GM23338 (cell line): Measurements from ENCODE around the gene DCTN1. TPM values are rescaled to one million over a fixed set of nuclear protein-coding genes. Genes with fewer than 3 reads are reported as not detected.

Experiments
- ATAC-seq: fragments of 200-7000 bp; cut with Tn5 transposase; 3 replicates; pipeline ENCODE4 v1.9.1; 2020
- DNase-seq: peaks from one replicate; pipeline ENCODE4 v3.0.0-alpha.2; 2015; ENCODE audit warnings: low spot score
- H2AFZ ChIP-seq: fragments of 200-600 bp; sonication (generic); 2 replicates; pipeline ENCODE4 v1.8.0; 2016; ENCODE audit warnings: antibody characterized with exemption, mild to moderate bottlenecking, moderate library complexity
- H3F3A ChIP-seq: fragments of 200-600 bp; sonication (generic); replicated peaks from 2 replicates; pipeline ENCODE4 v1.8.0; 2017; ENCODE audit warnings: antibody characterized with exemption, mixed run types, low read depth
- H3K27ac ChIP-seq: fragments of 200-600 bp; sonication (generic); 2 replicates; pipeline ENCODE4 v1.6.1; 2016; ENCODE audit warnings: low read depth
- H3K27me3 ChIP-seq: fragments of 200-600 bp; sonication (generic); 2 replicates; pipeline ENCODE4 v1.8.0; 2016; ENCODE audit warnings: mild to moderate bottlenecking, mixed run types, moderate library complexity; ENCODE audit not compliant: insufficient read depth
- H3K36me3 ChIP-seq: fragments of 200-600 bp; sonication (generic); 2 replicates; pipeline ENCODE4 v1.8.0; 2016; ENCODE audit warnings: mild to moderate bottlenecking; ENCODE audit not compliant: insufficient read depth
- H3K4me1 ChIP-seq: fragments of 200-600 bp; sonication (generic); 2 replicates; pipeline ENCODE4 v1.8.0; 2016; ENCODE audit warnings: mild to moderate bottlenecking, moderate library complexity; ENCODE audit not compliant: insufficient read depth
- H3K4me2 ChIP-seq: fragments of 200-600 bp; sonication (generic); 2 replicates; pipeline ENCODE4 v1.7.1; 2017; ENCODE audit warnings: mixed run types
- H3K4me3 ChIP-seq: fragments of 200-600 bp; sonication (generic); 2 replicates; pipeline ENCODE4 v1.6.1; 2016; ENCODE audit warnings: mixed run types
- H3K79me2 ChIP-seq: fragments of 200-600 bp; sonication (generic); replicated peaks from 2 replicates; pipeline ENCODE4 v1.8.0; 2017; ENCODE audit warnings: mild to moderate bottlenecking; ENCODE audit not compliant: insufficient read depth
- H3K9me2 ChIP-seq: fragments of 200-600 bp; sonication (generic); 2 replicates; pipeline ENCODE4 v1.8.0; 2017; ENCODE audit not compliant: insufficient read depth
- H4K20me1 ChIP-seq: fragments of 200-600 bp; sonication (generic); replicated peaks from 2 replicates; pipeline ENCODE4 v1.8.0; 2017; ENCODE audit warnings: mild to moderate bottlenecking; ENCODE audit not compliant: insufficient read depth
- H3K27ac Mint-ChIP-seq: 2 replicates; pipeline ENCODE4 v1.8.0; 2020; ENCODE audit warnings: inconsistent platforms, mild to moderate bottlenecking, moderate library complexity, mixed read lengths
- H3K27me3 Mint-ChIP-seq: 3 replicates; pipeline ENCODE4 v1.8.0; 2022; ENCODE audit warnings: low read depth, mild to moderate bottlenecking, moderate library complexity, mixed read lengths, inconsistent platforms; ENCODE audit not compliant: insufficient read depth, poor library complexity
- H3K36me3 Mint-ChIP-seq: 3 replicates; pipeline ENCODE4 v1.8.0; 2021; ENCODE audit warnings: low read depth, mild to moderate bottlenecking, inconsistent platforms, moderate library complexity, mixed read lengths
- H3K4me1 Mint-ChIP-seq: 3 replicates; pipeline ENCODE4 v1.8.0; 2020; ENCODE audit warnings: mild to moderate bottlenecking, inconsistent platforms, mixed read lengths
- H3K4me3 Mint-ChIP-seq: 3 replicates; pipeline ENCODE4 v1.8.0; 2021; ENCODE audit warnings: moderate library complexity, mild to moderate bottlenecking, inconsistent platforms, mixed read lengths
- H3K9me3 Mint-ChIP-seq: 3 replicates; pipeline ENCODE4 v1.8.0; 2020; ENCODE audit warnings: moderate library complexity, mild to moderate bottlenecking, inconsistent platforms, mixed read lengths
- CREB1 ChIP-seq: fragments of 250-450 bp; sonication (Bioruptor Pico); IDR thresholded peaks from 2 replicates; pipeline ENCODE4 v1.5.0; 2020; ENCODE audit warnings: low read depth, mild to moderate bottlenecking, moderate library complexity
- ETS1 ChIP-seq: IDR thresholded peaks from 2 replicates; pipeline ENCODE4 v1.6.1; 2016; ENCODE audit warnings: antibody characterized with exemption
- EZH2 ChIP-seq: fragments of 200-600 bp; sonication (generic); IDR thresholded peaks from one replicate; pipeline ENCODE4 v1.8.0; 2017; ENCODE audit warnings: antibody characterized with exemption, mild to moderate bottlenecking, low read depth; ENCODE audit not compliant: unreplicated experiment
- EZH2phosphoT487 ChIP-seq: fragments of 200-600 bp; sonication (generic); IDR thresholded peaks from one replicate; pipeline ENCODE4 v1.8.1; 2018; ENCODE audit warnings: antibody characterized with exemption; ENCODE audit not compliant: unreplicated experiment
- JUNB ChIP-seq: IDR thresholded peaks from one replicate; pipeline ENCODE4 v1.6.1; 2016; ENCODE audit warnings: antibody characterized with exemption; ENCODE audit not compliant: unreplicated experiment
- NANOG ChIP-seq: IDR thresholded peaks from 2 replicates; pipeline ENCODE4 v1.6.1; 2016; ENCODE audit warnings: antibody characterized with exemption, borderline replicate concordance
- POLR2AphosphoS5 ChIP-seq: IDR thresholded peaks from 2 replicates; pipeline ENCODE4 v1.6.1; 2016; ENCODE audit warnings: antibody characterized with exemption, low read depth
- REST ChIP-seq: IDR thresholded peaks from one replicate; pipeline ENCODE4 v1.6.1; 2018; ENCODE audit warnings: antibody characterized with exemption; ENCODE audit not compliant: unreplicated experiment
- STAT1 ChIP-seq: IDR thresholded peaks from one replicate; pipeline ENCODE4 v1.6.1; 2016; ENCODE audit warnings: antibody characterized with exemption; ENCODE audit not compliant: unreplicated experiment
- ZNF114 ChIP-seq: fragments of 250-450 bp; sonication (Bioruptor Pico); IDR thresholded peaks from 2 replicates; pipeline ENCODE4 v1.5.0; 2020; ENCODE audit warnings: mild to moderate bottlenecking, moderate library complexity
- ZNF331 ChIP-seq: fragments of 250-450 bp; sonication (Bioruptor Pico); IDR thresholded peaks from 2 replicates; pipeline ENCODE4 v1.5.0; 2020; ENCODE audit warnings: low read depth, mild to moderate bottlenecking, moderate library complexity
- polyA plus RNA-seq: library from polyadenylated mRNA; unstranded; fragments of >200 nt; fragmentation: Nextera tagmentation; extraction: Ambion mirVana; gene quantifications from 2 replicates; pipeline ENCODE4 v1.2.1, GENCODE V29; 2016
- total RNA-seq: library from RNA; depleted of rRNA; stranded (reverse); fragments of >200 nt; shearing (Covaris generic); gene quantifications from 2 replicates; pipeline ENCODE4 v1.2.3, GENCODE V29; 2014
- TF ChIP-seq, protein P1 (sequence below), 2 experiments: fragments of 200-600 bp in 1 of 2; sonication (generic) in 1 of 2; conservative IDR thresholded peaks; 2 replicates each; pipeline versions ENCODE4 v1.5.1 to v1.6.1; 2016 to 2017; ENCODE audit warnings: antibody characterized with exemption in 2 of 2, low read depth in 2 of 2, mild to moderate bottlenecking in 2 of 2, moderate library complexity in 1 of 2

DCTN1 gene
- total and polyA plus RNA-seq, 2 experiments from 2014 or later = 108 to 145 TPM

- DNase-seq (no peak), ATAC-seq (peak; percentile 39)
- peak overlapping the region; percentile 93 for H3K27ac Mint-ChIP-seq
- Histone ChIP-seq H3K4me2 (peak overlapping the region; percentile 83), H3K79me2 (peaks cover 51% of the 10 kb centered on the region), H3K27ac (no peak overlapping the region; the same call in 1 of the 2 replicates), H3F3A (no peaks in the 10 kb centered on the region), H3K4me1 (peaks cover 12% of the 10 kb centered on the region), H3K36me3 (no peaks in the 10 kb centered on the region), H3K9me2 (no peaks in the 10 kb centered on the region), H2AFZ (peak overlapping the region; percentile 77), H3K4me3 (peak overlapping the region; percentile 89), H4K20me1 (peaks cover 25% of the 10 kb centered on the region), H3K27me3 (no peaks in the 10 kb centered on the region)
- no peaks in the 10 kb centered on the region for H3K9me3 Mint-ChIP-seq
- H3K27me3 Mint-ChIP-seq = peaks cover 5% of the 10 kb centered on the region
- peaks cover 10% of the 10 kb centered on the region; the same call in 2 of the 3 replicates for H3K4me1 Mint-ChIP-seq
- no peaks in the 10 kb centered on the region for H3K36me3 Mint-ChIP-seq
- no peak for TF ChIP-seq STAT1
- no peak for TF ChIP-seq CREB1 (CRISPR knock-in tag)
- TF ChIP-seq EZH2phosphoT487 = no peak
- TF ChIP-seq REST = no peak
- no peak for TF ChIP-seq ZNF331 (CRISPR knock-in tag)
- TF ChIP-seq POLR2AphosphoS5 = no peak
- TF ChIP-seq ZNF114 (CRISPR knock-in tag) = no peak
- TF ChIP-seq, protein P1, sequence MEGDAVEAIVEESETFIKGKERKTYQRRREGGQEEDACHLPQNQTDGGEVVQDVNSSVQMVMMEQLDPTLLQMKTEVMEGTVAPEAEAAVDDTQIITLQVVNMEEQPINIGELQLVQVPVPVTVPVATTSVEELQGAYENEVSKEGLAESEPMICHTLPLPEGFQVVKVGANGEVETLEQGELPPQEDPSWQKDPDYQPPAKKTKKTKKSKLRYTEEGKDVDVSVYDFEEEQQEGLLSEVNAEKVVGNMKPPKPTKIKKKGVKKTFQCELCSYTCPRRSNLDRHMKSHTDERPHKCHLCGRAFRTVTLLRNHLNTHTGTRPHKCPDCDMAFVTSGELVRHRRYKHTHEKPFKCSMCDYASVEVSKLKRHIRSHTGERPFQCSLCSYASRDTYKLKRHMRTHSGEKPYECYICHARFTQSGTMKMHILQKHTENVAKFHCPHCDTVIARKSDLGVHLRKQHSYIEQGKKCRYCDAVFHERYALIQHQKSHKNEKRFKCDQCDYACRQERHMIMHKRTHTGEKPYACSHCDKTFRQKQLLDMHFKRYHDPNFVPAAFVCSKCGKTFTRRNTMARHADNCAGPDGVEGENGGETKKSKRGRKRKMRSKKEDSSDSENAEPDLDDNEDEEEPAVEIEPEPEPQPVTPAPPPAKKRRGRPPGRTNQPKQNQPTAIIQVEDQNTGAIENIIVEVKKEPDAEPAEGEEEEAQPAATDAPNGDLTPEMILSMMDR (conservative IDR thresholded peaks at IDR 0.05; ENCODE audit: low read depth in 2 of 2) = no peak
- TF ChIP-seq EZH2 = no peak
- TF ChIP-seq JUNB = no peak
- H3K4me3 Mint-ChIP-seq = peak overlapping the region; percentile 88
Observed at GRCh38 chr2:74391209-74391579, 11.1 kb upstream of the DCTN1 start.

GRCh38 chr2:74390606-74391005 lies 10.5 kb upstream of the DCTN1 start:
- Histone ChIP-seq H3K9me2 (no peaks in the 10 kb centered on the region), H3K4me2 (peak overlapping the region; percentile 83), H3K27ac (no peak overlapping the region), H3F3A (no peaks in the 10 kb centered on the region), H3K27me3 (no peaks in the 10 kb centered on the region), H4K20me1 (peaks cover 25% of the 10 kb centered on the region), H3K36me3 (0 out of 2 replicates have a peak, but pooled peaks cover 3% of the 10 kb centered on the region), H3K4me3 (peak overlapping the region; percentile 89), H2AFZ (no peak overlapping the region), H3K79me2 (peaks cover 57% of the 10 kb centered on the region), H3K4me1 (peaks cover 12% of the 10 kb centered on the region)
- Mint-ChIP-seq H3K27ac (no peak overlapping the region), H3K27me3 (peaks cover 5% of the 10 kb centered on the region), H3K4me3 (peak overlapping the region; percentile 88), H3K4me1 (peaks cover 10% of the 10 kb centered on the region; the same call in 2 of the 3 replicates), H3K36me3 (no peaks in the 10 kb centered on the region), H3K9me3 (no peaks in the 10 kb centered on the region)
- peak; percentile 8; the same call in 1 of the 3 replicates for ATAC-seq
- peak; percentile 35 for DNase-seq
- TF ChIP-seq STAT1 (no peak), NANOG (no peak), REST (no peak), ETS1 (no peak), EZH2 (no peak), EZH2phosphoT487 (no peak)
- TF ChIP-seq, protein P1 (conservative IDR thresholded peaks at IDR 0.05; ENCODE audit: low read depth in 2 of 2) = no peak
